Stimulated activated CD8-positive, alpha-beta memory T cell treated with anti-CD3 and anti-CD28 coated beads, Interleukin-7, amount 100 ng/mL, for 24 hours (primary cell): ENCODE measurements around the gene ZFP36L1.

Experiments
- DNase-seq: peaks from one replicate; pipeline ENCODE4 v3.0.0-alpha.2; 2020; ENCODE audit warnings: low read depth

ZFP36L1 gene

GRCh38 chr14:68795597-68796417 lies 2.9 kb upstream of the ZFP36L1 start:
- no peak for DNase-seq

- no peak for DNase-seq
Observed at GRCh38 chr14:68794851-68795596, 2.2 kb upstream of the ZFP36L1 start.

- DNase-seq: peak; percentile 67
Observed at GRCh38 chr14:68794130-68794850, 1.4 kb upstream of the ZFP36L1 start.

- DNase-seq: no peak
Observed at GRCh38 chr14:68793734-68794129, 865 bp upstream of the ZFP36L1 start.

- no peak for DNase-seq
Observed at GRCh38 chr14:68792678-68792978, 239 bp downstream of the ZFP36L1 start.

- DNase-seq: no peak
Observed at GRCh38 chr14:68791902-68792677, 777 bp downstream of the ZFP36L1 start.

- no peak for DNase-seq
Observed at GRCh38 chr14:68791078-68791901, 1.6 kb downstream of the ZFP36L1 start.

GRCh38 chr14:68790644-68791077 lies 2.2 kb downstream of the ZFP36L1 start:
- DNase-seq: no peak

GRCh38 chr14:68789821-68790643 lies 2.8 kb downstream of the ZFP36L1 start:
- DNase-seq: no peak

GRCh38 chr14:68788996-68789820 lies 3.7 kb downstream of the ZFP36L1 start:
- DNase-seq: no peak

GRCh38 chr14:68788275-68788995 lies 4.4 kb downstream of the ZFP36L1 start:
- no peak for DNase-seq

- no peak for DNase-seq
Observed at GRCh38 chr14:68787092-68787992, 5.5 kb downstream of the ZFP36L1 start.

- no peak for DNase-seq
Observed at GRCh38 chr14:68786491-68787091, 6.3 kb downstream of the ZFP36L1 start.

GRCh38 chr14:68785534-68786490 lies 7.1 kb downstream of the ZFP36L1 start:
- no peak for DNase-seq

- no peak for DNase-seq
Observed at GRCh38 chr14:68784978-68785533, 7.8 kb downstream of the ZFP36L1 start.
